ENCODE results near the gene NKAIN2. TPM values are rescaled to one million over a fixed set of nuclear protein-coding genes. Genes with fewer than 3 reads are reported as not detected.

NKAIN2 gene
- total RNA-seq, 3 donors from 2014 or later: 0.48 to 1.8 TPM; not detected in 1

- Histone ChIP-seq H3K36me3 (no peaks in the 10 kb centered on the region), H3K4me1 (no peaks in the 10 kb centered on the region), H3K27me3 (no peaks in the 10 kb centered on the region), H3K9me3 (no peaks in the 10 kb centered on the region), H3K4me3 (no peak overlapping the region), H3K27ac (no peak overlapping the region)
- TF ChIP-seq POLR2A (IDR thresholded peaks at IDR 0.05) (no peak), POLR2AphosphoS5 (IDR thresholded peaks at IDR 0.05) (no peak), CTCF (IDR thresholded peaks at IDR 0.05) (no peak)
- DNase-seq (ENCODE audit: low spot score in 2 of 2): no peak
- intact Hi-C loops (cut with DNase I; ENCODE audit: low total_unique reads): no loop called here
Observed at GRCh38 chr6:124022641-124023040, 219.0 kb downstream of the NKAIN2 start.

- Histone ChIP-seq H3K4me3 (no peak overlapping the region), H3K36me3 (no peaks in the 10 kb centered on the region), H3K27me3 (no peaks in the 10 kb centered on the region), H3K9me3 (no peaks in the 10 kb centered on the region), H3K4me1 (no peaks in the 10 kb centered on the region), H3K27ac (no peak overlapping the region)
- DNase-seq (ENCODE audit: low spot score in 2 of 2): no peak
- intact Hi-C loops (cut with DNase I; ENCODE audit: low total_unique reads): no loop called here
- TF ChIP-seq CTCF (IDR thresholded peaks at IDR 0.05): no peak
- TF ChIP-seq POLR2AphosphoS5 (IDR thresholded peaks at IDR 0.05): no peak
- no peak for TF ChIP-seq POLR2A (IDR thresholded peaks at IDR 0.05)
Observed at GRCh38 chr6:124026694-124027093, 223.0 kb downstream of the NKAIN2 start.

- no peak for TF ChIP-seq POLR2A (IDR thresholded peaks at IDR 0.05)
- TF ChIP-seq CTCF (IDR thresholded peaks at IDR 0.05): no peak
- no peak for TF ChIP-seq POLR2AphosphoS5 (IDR thresholded peaks at IDR 0.05)
- intact Hi-C loops (cut with DNase I; ENCODE audit: low total_unique reads): no loop called here
- no peaks in the 10 kb centered on the region for H3K36me3 ChIP-seq
- no peak overlapping the region for H3K4me3 ChIP-seq
- DNase-seq (ENCODE audit: low spot score in 2 of 2): no peak
- H3K9me3 ChIP-seq: no peaks in the 10 kb centered on the region
- H3K27me3 ChIP-seq: no peaks in the 10 kb centered on the region
- no peak overlapping the region for H3K27ac ChIP-seq
- no peaks in the 10 kb centered on the region for H3K4me1 ChIP-seq
Observed at GRCh38 chr6:124027392-124027791, 223.7 kb downstream of the NKAIN2 start.

- Histone ChIP-seq H3K9me3 (no peaks in the 10 kb centered on the region), H3K4me1 (no peaks in the 10 kb centered on the region), H3K27me3 (no peaks in the 10 kb centered on the region), H3K36me3 (no peaks in the 10 kb centered on the region), H3K27ac (no peak overlapping the region), H3K4me3 (no peak overlapping the region)
- DNase-seq (ENCODE audit: low spot score in 2 of 2): no peak
- no peak for TF ChIP-seq POLR2A (IDR thresholded peaks at IDR 0.05)
- TF ChIP-seq POLR2AphosphoS5 (IDR thresholded peaks at IDR 0.05): no peak
- no peak for TF ChIP-seq CTCF (IDR thresholded peaks at IDR 0.05)
- intact Hi-C loops (cut with DNase I; ENCODE audit: low total_unique reads): no loop called here
Observed at GRCh38 chr6:124028117-124028516, 224.5 kb downstream of the NKAIN2 start.

- no peaks in the 10 kb centered on the region for H3K36me3 ChIP-seq
- no peak overlapping the region for H3K4me3 ChIP-seq
- no peaks in the 10 kb centered on the region for H3K4me1 ChIP-seq
- no peaks in the 10 kb centered on the region for H3K9me3 ChIP-seq
- no peaks in the 10 kb centered on the region for H3K27me3 ChIP-seq
- no peak overlapping the region for H3K27ac ChIP-seq
- DNase-seq (ENCODE audit: low spot score in 2 of 2): no peak
- intact Hi-C loops (cut with DNase I; ENCODE audit: low total_unique reads): no loop called here
- TF ChIP-seq CTCF (IDR thresholded peaks at IDR 0.05) (no peak), POLR2AphosphoS5 (IDR thresholded peaks at IDR 0.05) (no peak), POLR2A (IDR thresholded peaks at IDR 0.05) (no peak)
Observed at GRCh38 chr6:124029567-124029966, 225.9 kb downstream of the NKAIN2 start.

All from breast epithelium (tissue), 4 donors.